Osteocyte (in vitro differentiated cells): ENCODE results near the gene SGMS1. TPM values are rescaled to one million over a fixed set of nuclear protein-coding genes. Genes with fewer than 3 reads are reported as not detected.
"Not testable (repeated sequence)": the region's sequence is repeated elsewhere in the genome, so short reads cannot be mapped to it uniquely, and the experiment has no call there.

Experiments
- DNase-seq: peaks from one replicate; pipeline ENCODE4 v3.0.0; 2021; ENCODE audit warnings: mixed read lengths; ENCODE audit not compliant: unreplicated experiment; ENCODE audit errors: extremely low spot score
- H3K27ac Mint-ChIP-seq: one replicate; pipeline ENCODE4 v1.8.0; 2021; ENCODE audit warnings: mild to moderate bottlenecking, mixed read lengths; ENCODE audit not compliant: unreplicated experiment
- H3K27me3 Mint-ChIP-seq: one replicate; pipeline ENCODE4 v1.8.0; 2021; ENCODE audit warnings: mixed read lengths; ENCODE audit not compliant: unreplicated experiment
- H3K36me3 Mint-ChIP-seq: one replicate; pipeline ENCODE4 v1.8.0; 2021; ENCODE audit warnings: mixed read lengths; ENCODE audit not compliant: unreplicated experiment
- H3K4me1 Mint-ChIP-seq: one replicate; pipeline ENCODE4 v1.8.0; 2021; ENCODE audit warnings: mixed read lengths; ENCODE audit not compliant: unreplicated experiment
- H3K4me3 Mint-ChIP-seq: one replicate; pipeline ENCODE4 v1.8.0; 2021; ENCODE audit warnings: mild to moderate bottlenecking, moderate library complexity, mixed read lengths; ENCODE audit not compliant: unreplicated experiment
- H3K9me3 Mint-ChIP-seq: one replicate; pipeline ENCODE4 v1.8.0; 2021; ENCODE audit warnings: mixed read lengths; ENCODE audit not compliant: unreplicated experiment
- total RNA-seq: library from RNA; stranded (reverse); gene quantifications from 2 replicates; pipeline ENCODE4 v1.2.1, GENCODE V29; 2021
- TF ChIP-seq, protein P1 (sequence below): fragments of 200-600 bp; sonication (generic); IDR thresholded peaks from 2 replicates; pipeline ENCODE4 v1.5.0; 2021; ENCODE audit warnings: antibody characterized with exemption, mild to moderate bottlenecking, moderate library complexity

Gene SGMS1
- total RNA-seq, 1 donor from 2014 or later: 21.0 TPM

DNA sequence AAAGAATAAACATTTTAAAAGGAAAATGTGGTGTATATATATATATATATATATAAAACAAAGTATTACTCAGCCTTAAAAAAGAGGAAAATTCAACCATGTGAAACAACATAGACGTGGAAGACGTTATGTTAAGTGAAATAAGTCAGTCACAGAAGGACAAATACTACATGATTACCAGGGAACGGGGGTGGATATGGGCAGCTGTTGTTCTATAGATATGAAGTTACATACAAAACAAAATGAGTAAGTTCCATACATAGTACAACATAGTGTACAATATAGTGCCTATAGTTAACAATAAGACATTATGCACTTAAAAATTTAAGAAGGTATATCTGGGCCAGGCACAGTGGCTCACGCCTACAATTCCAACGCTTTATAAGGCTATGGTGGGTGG, 48.8 kb downstream of the SGMS1 start:
- H3K9me3 Mint-ChIP-seq: peaks cover 9% of the 10 kb centered on the region
- H3K4me1 Mint-ChIP-seq: peaks cover 33% of the 10 kb centered on the region
- peaks cover 9% of the 10 kb centered on the region for H3K36me3 Mint-ChIP-seq
- TF ChIP-seq, protein P1, sequence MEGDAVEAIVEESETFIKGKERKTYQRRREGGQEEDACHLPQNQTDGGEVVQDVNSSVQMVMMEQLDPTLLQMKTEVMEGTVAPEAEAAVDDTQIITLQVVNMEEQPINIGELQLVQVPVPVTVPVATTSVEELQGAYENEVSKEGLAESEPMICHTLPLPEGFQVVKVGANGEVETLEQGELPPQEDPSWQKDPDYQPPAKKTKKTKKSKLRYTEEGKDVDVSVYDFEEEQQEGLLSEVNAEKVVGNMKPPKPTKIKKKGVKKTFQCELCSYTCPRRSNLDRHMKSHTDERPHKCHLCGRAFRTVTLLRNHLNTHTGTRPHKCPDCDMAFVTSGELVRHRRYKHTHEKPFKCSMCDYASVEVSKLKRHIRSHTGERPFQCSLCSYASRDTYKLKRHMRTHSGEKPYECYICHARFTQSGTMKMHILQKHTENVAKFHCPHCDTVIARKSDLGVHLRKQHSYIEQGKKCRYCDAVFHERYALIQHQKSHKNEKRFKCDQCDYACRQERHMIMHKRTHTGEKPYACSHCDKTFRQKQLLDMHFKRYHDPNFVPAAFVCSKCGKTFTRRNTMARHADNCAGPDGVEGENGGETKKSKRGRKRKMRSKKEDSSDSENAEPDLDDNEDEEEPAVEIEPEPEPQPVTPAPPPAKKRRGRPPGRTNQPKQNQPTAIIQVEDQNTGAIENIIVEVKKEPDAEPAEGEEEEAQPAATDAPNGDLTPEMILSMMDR: no peak
- no peaks in the 10 kb centered on the region for H3K27me3 Mint-ChIP-seq
- no peak for DNase-seq
- no peak overlapping the region for H3K4me3 Mint-ChIP-seq
- no peak overlapping the region for H3K27ac Mint-ChIP-seq

DNA sequence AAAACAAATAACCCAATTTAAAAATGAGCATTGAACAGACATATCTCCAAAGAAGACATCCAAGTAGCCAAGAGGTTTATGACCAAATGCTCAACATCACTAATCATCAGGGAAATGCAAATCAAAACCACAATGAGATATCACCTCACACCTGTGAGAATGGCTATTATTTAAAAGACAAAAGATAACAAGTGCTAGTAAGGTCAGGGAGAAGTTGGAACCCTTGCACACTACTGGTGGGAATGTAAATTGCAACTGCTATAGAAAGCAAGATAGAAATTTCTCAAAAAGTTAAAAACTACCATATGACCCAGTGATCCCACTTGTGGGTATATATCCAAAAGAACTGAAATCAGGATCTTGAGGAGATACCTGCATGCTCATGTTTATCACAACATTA, 49.5 kb downstream of the SGMS1 start:
- Mint-ChIP-seq H3K4me3 (no peak overlapping the region), H3K9me3 (peaks cover 9% of the 10 kb centered on the region), H3K27me3 (no peaks in the 10 kb centered on the region), H3K27ac (no peak overlapping the region), H3K4me1 (peaks cover 33% of the 10 kb centered on the region), H3K36me3 (peaks cover 9% of the 10 kb centered on the region)
- TF ChIP-seq, protein P1: peak; percentile 11
- DNase-seq: no peak

DNA sequence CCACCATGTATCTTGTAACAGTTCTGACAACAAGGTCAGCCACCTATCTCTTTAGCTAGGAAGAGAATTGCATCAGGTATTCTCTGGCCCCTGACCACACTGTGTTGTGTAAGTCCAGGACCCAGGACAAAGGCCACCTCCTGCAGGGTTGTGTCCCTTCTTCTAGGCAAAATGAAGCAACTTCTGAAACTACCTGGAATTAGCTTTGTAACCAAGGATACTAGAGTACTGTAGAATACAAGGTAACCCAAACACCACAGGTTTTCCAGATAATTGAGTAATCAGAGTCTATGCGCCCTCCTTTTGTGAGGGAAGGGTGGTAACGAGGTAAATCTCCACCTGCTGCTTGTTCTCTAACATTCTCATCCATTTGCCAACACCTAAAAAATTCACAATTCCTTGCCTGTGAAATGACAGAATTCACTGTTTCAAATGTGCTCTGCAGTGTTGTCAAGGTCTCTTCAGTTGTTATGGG, 51.7 kb downstream of the SGMS1 start:
- H3K4me1 Mint-ChIP-seq: peaks cover 29% of the 10 kb centered on the region
- TF ChIP-seq, protein P1: no peak
- DNase-seq: no peak
- H3K9me3 Mint-ChIP-seq: peaks cover 9% of the 10 kb centered on the region
- H3K36me3 Mint-ChIP-seq: peaks cover 5% of the 10 kb centered on the region
- peak overlapping the region; percentile 36 for H3K27ac Mint-ChIP-seq
- no peaks in the 10 kb centered on the region for H3K27me3 Mint-ChIP-seq
- no peak overlapping the region for H3K4me3 Mint-ChIP-seq

DNA sequence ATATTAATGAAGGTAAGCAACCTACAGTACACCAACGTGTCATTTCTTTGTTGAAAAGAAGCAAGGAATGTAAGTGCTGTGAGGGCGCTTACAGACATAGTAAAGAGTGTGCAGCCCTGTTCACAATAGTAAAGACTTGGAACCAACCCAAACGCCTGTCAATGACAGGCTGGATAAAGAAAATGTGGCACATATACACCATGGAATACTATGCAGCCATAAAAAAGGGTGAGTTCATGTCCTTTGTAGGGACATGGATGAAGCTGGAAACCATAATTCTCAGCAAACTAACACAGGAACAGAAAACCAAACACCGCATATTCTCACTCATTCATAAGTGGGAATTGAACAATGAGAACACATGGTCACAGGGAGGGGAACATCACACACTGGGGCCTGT, 55.0 kb downstream of the SGMS1 start:
- not testable (repeated sequence) for H3K27ac Mint-ChIP-seq, H3K9me3 Mint-ChIP-seq, DNase-seq, H3K4me3 Mint-ChIP-seq, H3K36me3 Mint-ChIP-seq, H3K27me3 Mint-ChIP-seq
- peaks cover 16% of the 10 kb centered on the region for H3K4me1 Mint-ChIP-seq

DNA sequence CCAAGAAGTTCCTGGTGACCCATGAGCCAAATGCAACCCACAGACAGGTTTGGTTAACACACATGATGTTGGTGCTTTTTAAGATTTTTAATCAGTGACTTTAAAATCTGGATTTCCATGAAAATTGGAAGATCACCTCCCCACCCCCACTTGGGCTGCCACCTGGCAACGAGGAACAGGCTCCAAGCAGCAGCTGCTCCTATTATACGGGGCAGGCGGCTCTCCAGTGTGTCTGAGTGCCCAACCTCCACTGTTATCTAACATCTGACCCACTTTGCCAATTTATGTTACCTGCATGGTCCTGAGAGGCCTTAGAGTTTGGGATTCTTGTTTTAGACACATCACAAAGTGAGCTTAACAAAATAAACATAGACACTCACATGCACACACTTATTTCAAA, 56.4 kb downstream of the SGMS1 start:
- Mint-ChIP-seq H3K27me3 (no peaks in the 10 kb centered on the region), H3K9me3 (no peaks in the 10 kb centered on the region), H3K36me3 (no peaks in the 10 kb centered on the region), H3K27ac (no peak overlapping the region), H3K4me1 (peaks cover 7% of the 10 kb centered on the region), H3K4me3 (no peak overlapping the region)
- TF ChIP-seq, protein P1: no peak
- DNase-seq: no peak

DNA sequence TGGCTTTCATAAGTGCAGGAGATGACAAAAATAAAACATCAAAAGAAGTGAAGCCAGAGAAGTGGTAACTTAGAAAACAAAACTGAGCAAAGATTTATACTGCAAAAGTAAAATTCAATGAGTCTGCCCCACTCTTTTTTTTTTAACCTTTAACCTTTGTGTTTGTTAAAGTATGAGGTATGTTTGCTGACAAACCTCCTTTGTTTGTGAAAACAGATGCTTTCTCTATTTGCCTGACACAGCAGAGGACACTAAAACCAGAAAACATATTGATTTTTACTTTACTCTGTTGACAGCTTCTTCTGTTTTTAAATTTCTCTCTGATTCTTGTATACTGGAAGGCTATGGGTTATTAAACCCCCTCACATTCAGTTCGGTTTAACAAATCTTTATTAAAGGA, 57.6 kb downstream of the SGMS1 start:
- Mint-ChIP-seq H3K4me3 (no peak overlapping the region), H3K4me1 (peaks cover 9% of the 10 kb centered on the region), H3K27ac (no peak overlapping the region), H3K36me3 (no peaks in the 10 kb centered on the region), H3K27me3 (no peaks in the 10 kb centered on the region), H3K9me3 (no peaks in the 10 kb centered on the region)
- TF ChIP-seq, protein P1: no peak
- DNase-seq: no peak
